Jurkat, Clone E6-1 (cell line): Measurements from ENCODE around the gene FAXC.
"Not testable (repeated sequence)": the region's sequence is repeated elsewhere in the genome, so short reads cannot be mapped to it uniquely, and the experiment has no call there.

Experiments
- DNase-seq: peaks from one replicate; pipeline ENCODE4 v3.0.0-alpha.2; 2011; ENCODE audit warnings: low read depth, low spot score
- H3K4me3 ChIP-seq: 2 replicates; pipeline ENCODE4 v1.5.1; 2011; ENCODE audit warnings: mild to moderate bottlenecking, low read length, control low read depth, moderate library complexity

The FAXC gene

GRCh38 chr6:99295276-99295675 is 54.2 kb downstream of the FAXC start:
- no peak for DNase-seq
- H3K4me3 ChIP-seq: no peak overlapping the region

GRCh38 chr6:99294786-99295185 is 54.7 kb downstream of the FAXC start:
- H3K4me3 ChIP-seq: no peak overlapping the region
- DNase-seq: no peak

- no peak for DNase-seq
- no peak overlapping the region for H3K4me3 ChIP-seq
These were observed 59.8 kb downstream of the FAXC start for GRCh38 chr6:99289701-99290100.

- H3K4me3 ChIP-seq: no peak overlapping the region
- DNase-seq: no peak
These were observed 60.8 kb downstream of the FAXC start for GRCh38 chr6:99288668-99289067.

- no peak overlapping the region for H3K4me3 ChIP-seq
- DNase-seq: no peak
These were observed 62.0 kb downstream of the FAXC start for GRCh38 chr6:99287523-99287922.

- H3K4me3 ChIP-seq: no peak overlapping the region
- no peak for DNase-seq
These were observed 63.6 kb downstream of the FAXC start for GRCh38 chr6:99285881-99286280.

GRCh38 chr6:99282479-99283062 is 66.9 kb downstream of the FAXC start:
- peak; percentile 2 for DNase-seq

GRCh38 chr6:99276747-99277146 is 72.7 kb downstream of the FAXC start:
- no peak overlapping the region for H3K4me3 ChIP-seq
- DNase-seq: no peak

More at GRCh38 chr6:99282479-99283062, 66.9 kb downstream of the FAXC start:
- no peak overlapping the region for H3K4me3 ChIP-seq

- no peak overlapping the region for H3K4me3 ChIP-seq
- DNase-seq: no peak
These were observed 78.6 kb downstream of the FAXC start for GRCh38 chr6:99270826-99271225.

GRCh38 chr6:99270030-99270429 is 79.4 kb downstream of the FAXC start:
- no peak for DNase-seq
- H3K4me3 ChIP-seq: no peak overlapping the region

- DNase-seq: no peak
- no peak overlapping the region for H3K4me3 ChIP-seq
These were observed 80.3 kb downstream of the FAXC start for GRCh38 chr6:99269207-99269606.

- DNase-seq, H3K4me3 ChIP-seq: not testable (repeated sequence)
These were observed 82.5 kb downstream of the FAXC start for GRCh38 chr6:99266996-99267395.

GRCh38 chr6:99265447-99265846 is 84.0 kb downstream of the FAXC start:
- not testable (repeated sequence) for H3K4me3 ChIP-seq, DNase-seq

GRCh38 chr6:99254616-99255550 is 94.6 kb downstream of the FAXC start:
- no peak for DNase-seq
- no peak overlapping the region for H3K4me3 ChIP-seq

GRCh38 chr6:99253271-99253670 is 96.2 kb downstream of the FAXC start:
- DNase-seq: no peak
- H3K4me3 ChIP-seq: no peak overlapping the region

- H3K4me3 ChIP-seq: no peak overlapping the region
- no peak for DNase-seq
These were observed 97.1 kb downstream of the FAXC start for GRCh38 chr6:99252421-99252820.

- no peak for DNase-seq
- no peak overlapping the region for H3K4me3 ChIP-seq
These were observed 99.0 kb downstream of the FAXC start for GRCh38 chr6:99250476-99250875.

GRCh38 chr6:99246602-99247001 is 102.9 kb downstream of the FAXC start:
- no peak for DNase-seq
- H3K4me3 ChIP-seq: no peak overlapping the region

- H3K4me3 ChIP-seq: no peak overlapping the region
- peak; percentile 28 for DNase-seq
These were observed 107.5 kb downstream of the FAXC start for GRCh38 chr6:99241905-99242534.

GRCh38 chr6:99236010-99236409 is 113.5 kb downstream of the FAXC start:
- no peak overlapping the region for H3K4me3 ChIP-seq
- no peak for DNase-seq
